ENCODE measurements around the gene ZNF345. TPM values are rescaled to one million over a fixed set of nuclear protein-coding genes. Genes with fewer than 3 reads are reported as not detected.
A peak's percentile ranks its signal among the peaks of the same experiment; 100 is the strongest.

The ZNF345 gene
- total RNA-seq, 2 experiments from 2014 or later: 3.0 to 3.6 TPM

DNA sequence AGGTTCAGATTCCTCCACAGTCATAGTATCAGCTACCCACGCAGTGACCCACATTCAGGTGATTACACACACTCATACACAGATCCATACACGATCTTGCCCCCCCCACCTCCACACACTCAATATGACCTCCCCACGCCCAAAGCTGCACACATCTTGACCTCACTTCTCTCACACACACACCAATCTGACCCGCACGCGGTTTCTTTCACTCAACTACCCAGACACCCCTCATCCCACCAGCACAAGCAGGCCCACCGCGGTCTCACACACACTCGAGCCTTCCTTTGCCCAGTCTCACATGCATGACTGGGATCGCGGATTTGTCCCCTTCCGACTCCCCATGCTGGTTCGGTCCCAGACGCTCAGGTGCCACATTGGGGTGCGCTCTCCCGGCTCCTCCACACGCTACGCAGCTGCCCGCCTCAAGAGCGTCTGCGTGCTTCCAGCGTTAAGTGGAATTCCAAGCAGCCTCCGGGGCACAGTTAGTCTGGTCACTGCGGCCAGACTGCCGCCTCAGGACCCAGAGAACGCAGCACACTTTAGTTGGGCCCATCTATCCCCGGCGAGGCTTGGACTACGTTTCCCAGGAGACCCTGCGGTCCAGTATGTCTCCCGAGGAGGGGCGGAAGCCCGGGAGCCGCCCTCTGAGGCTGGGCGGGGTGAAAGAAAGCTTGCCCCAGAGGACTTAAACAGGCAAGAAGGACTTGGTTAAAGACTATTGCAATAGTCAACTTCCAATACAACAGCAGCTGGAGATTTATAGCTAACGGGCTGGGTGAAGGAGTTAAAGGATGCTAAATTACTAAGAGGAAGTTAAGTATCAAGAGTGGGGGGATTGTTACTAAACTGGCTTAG is 746 bp upstream of the ZNF345 start:
- peak; percentile 93 for DNase-seq
- Mint-ChIP-seq H3K27me3 (ENCODE audit: low read depth) (no peaks in the 10 kb centered on the region), H3K4me1 (ENCODE audit: low read depth) (peaks cover 2% of the 10 kb centered on the region), H3K4me3 (no peak overlapping the region), H3K36me3 (ENCODE audit: low read depth) (peaks cover 50% of the 10 kb centered on the region), H3K9me3 (peaks cover 24% of the 10 kb centered on the region), H3K27ac (no peak overlapping the region)
- CTCF ChIA-PET: interaction anchor here (0.8 kb wide), 1 partner anchor 11 kb away, joined by 3 read pairs; no protein-coding TSS in a partner anchor
- intact Hi-C loops (cut with micrococcal nuclease): loop anchor here (1.0 to 10.0 kb wide), 18 partner anchors 12 to 929 kb away; partner anchors contain the start of genes ZFP14, ZNF146, ZNF260 and ZNF382

DNA sequence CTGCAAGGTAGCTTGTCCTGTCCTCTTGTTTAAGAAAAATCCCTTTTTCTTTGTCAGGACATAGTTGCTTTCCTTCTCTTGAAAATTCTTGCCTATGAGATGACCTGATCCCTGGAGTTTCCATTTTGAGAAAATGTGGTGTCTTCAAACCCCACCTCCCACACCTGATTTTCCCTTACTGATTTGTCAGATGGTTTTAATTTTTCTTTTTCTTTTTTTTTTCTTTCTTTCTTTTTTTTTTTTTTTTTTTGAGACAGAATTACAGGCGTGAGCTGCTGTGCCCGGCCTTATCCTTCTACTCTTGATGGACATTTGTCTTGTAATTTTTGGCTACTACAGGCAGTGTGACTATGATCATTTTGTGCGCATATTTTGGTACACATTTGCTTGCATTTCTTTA is 1.2 kb downstream of the ZNF345 start:
- Mint-ChIP-seq H3K27me3 (ENCODE audit: low read depth) (no peaks in the 10 kb centered on the region), H3K36me3 (ENCODE audit: low read depth) (peaks cover 46% of the 10 kb centered on the region), H3K9me3 (peaks cover 21% of the 10 kb centered on the region), H3K4me1 (ENCODE audit: low read depth) (peaks cover 2% of the 10 kb centered on the region), H3K4me3 (no peak overlapping the region), H3K27ac (no peak overlapping the region)
- DNase-seq: no peak
- intact Hi-C loops (cut with micrococcal nuclease): loop anchor here (2.0 to 10.0 kb wide), 8 partner anchors 165 to 727 kb away; partner anchors contain the start of genes ZFP14, ZNF260, ZNF382 and ZNF383
- CTCF ChIA-PET: no interaction called here

DNA sequence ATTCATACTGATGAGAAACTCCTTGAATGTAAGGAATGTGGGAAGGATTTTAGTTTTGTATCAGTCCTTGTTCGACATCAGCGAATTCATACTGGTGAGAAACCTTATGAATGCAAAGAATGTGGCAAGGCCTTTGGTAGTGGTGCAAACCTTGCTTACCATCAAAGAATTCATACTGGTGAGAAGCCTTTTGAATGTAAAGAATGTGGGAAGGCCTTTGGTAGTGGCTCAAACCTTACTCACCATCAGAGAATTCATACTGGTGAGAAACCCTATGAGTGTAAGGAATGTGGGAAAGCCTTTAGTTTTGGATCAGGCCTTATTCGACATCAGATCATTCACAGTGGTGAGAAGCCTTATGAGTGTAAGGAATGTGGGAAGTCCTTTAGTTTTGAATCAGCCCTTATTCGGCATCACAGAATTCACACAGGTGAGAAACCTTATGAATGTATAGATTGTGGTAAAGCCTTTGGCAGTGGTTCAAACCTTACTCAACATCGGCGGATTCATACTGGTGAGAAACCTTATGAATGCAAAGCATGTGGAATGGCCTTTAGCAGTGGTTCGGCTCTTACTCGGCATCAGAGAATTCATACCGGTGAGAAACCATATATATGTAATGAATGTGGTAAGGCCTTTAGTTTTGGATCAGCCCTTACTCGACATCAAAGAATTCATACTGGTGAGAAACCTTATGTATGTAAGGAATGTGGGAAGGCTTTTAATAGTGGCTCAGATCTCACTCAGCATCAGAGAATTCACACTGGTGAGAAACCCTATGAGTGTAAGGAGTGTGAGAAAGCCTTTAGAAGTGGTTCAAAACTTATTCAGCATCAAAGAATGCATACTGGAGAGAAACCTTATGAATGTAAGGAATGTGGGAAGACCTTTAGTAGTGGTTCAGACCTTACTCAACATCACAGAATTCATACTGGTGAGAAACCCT is 26.6 kb downstream of the ZNF345 start:
- no peaks in the 10 kb centered on the region for H3K4me1 Mint-ChIP-seq (ENCODE audit: low read depth)
- CTCF ChIA-PET: no interaction called here
- peaks cover 48% of the 10 kb centered on the region for H3K9me3 Mint-ChIP-seq
- no peak overlapping the region for H3K4me3 Mint-ChIP-seq
- no peak for DNase-seq
- intact Hi-C loops (cut with micrococcal nuclease): no loop called here
- no peak overlapping the region for H3K27ac Mint-ChIP-seq
- H3K36me3 Mint-ChIP-seq (ENCODE audit: low read depth): peaks cover 63% of the 10 kb centered on the region
- no peaks in the 10 kb centered on the region for H3K27me3 Mint-ChIP-seq (ENCODE audit: low read depth)

DNA sequence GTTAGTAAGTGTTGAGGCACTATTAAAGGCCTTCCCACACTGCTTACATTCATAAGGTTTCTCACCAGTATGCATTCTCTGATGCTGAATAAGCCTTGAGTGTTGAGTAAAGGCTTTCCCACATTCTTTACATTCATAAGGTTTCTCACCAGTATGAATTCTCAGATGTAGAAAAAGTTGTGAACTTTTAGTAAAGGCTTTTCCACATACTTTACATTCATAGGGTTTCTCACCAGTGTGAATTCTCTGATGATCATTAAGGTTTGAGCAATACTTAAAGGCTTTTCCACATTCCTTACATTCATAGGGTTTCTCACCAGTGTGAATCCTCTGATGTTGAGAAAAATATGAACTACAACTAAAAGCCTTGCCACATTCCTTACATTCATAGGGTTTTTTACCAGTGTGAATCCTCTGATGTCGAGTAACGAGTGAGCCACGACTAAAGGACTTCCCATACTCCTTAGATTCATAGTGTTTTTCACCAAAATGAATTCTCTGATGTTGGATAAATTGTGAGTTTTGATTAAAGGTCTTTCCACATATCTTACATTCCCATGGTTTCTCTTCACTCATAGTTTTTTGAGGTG is 41.2 kb downstream of the ZNF345 start:
- intact Hi-C loops (cut with micrococcal nuclease): no loop called here
- no peak overlapping the region for H3K27ac Mint-ChIP-seq
- H3K4me1 Mint-ChIP-seq (ENCODE audit: low read depth): no peaks in the 10 kb centered on the region
- no peak for DNase-seq
- H3K27me3 Mint-ChIP-seq (ENCODE audit: low read depth): no peaks in the 10 kb centered on the region
- H3K9me3 Mint-ChIP-seq: peaks cover 68% of the 10 kb centered on the region
- CTCF ChIA-PET: no interaction called here
- no peak overlapping the region for H3K4me3 Mint-ChIP-seq
- H3K36me3 Mint-ChIP-seq (ENCODE audit: low read depth): peaks cover 73% of the 10 kb centered on the region

DNA sequence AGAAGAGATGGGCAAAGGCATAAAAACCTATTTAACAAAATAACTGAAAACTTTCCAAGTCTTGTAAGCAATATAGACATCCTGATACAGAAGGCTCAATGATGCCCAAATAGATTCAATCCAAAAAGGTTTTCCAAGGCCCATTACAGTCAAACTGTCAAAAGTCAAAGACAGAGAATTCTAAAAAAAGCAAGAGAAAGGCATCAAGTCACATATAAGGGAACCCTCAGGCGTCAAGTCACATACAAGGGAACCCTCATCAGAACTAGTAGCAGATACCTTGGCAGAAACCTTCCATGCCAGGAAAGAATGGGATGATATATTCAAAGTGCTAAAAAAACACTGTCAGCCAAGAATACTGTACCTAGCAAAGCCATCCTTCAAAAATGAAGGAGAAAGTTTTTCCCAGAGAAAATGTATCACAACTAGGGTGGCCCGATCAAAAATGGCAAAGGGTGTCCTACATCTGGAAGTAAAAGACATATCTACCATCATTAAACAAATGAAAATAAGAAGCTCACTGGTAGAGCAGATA is 44.2 kb downstream of the ZNF345 start:
- H3K27me3 Mint-ChIP-seq (ENCODE audit: low read depth): no peaks in the 10 kb centered on the region

DNA sequence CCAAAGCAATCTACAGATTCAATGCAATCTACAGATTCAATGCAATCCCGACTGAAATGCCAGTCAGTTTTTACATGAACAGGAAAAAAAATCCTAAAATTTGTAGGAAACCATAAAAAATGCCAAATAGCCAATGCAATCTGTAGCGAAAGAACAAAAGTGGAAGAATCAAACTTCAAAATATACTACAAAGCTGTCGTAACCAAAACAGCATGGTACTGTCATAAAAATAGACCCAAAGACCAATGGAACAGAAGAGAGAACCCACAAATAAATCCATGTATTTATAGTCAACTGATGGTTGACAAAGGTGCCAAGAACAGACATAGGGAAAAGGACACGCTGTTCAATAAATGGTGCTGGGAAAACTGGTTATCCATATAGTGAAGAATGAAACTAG is 47.7 kb downstream of the ZNF345 start:
- Mint-ChIP-seq H3K9me3 (peaks cover 61% of the 10 kb centered on the region), H3K4me3 (no peak overlapping the region), H3K4me1 (ENCODE audit: low read depth) (no peaks in the 10 kb centered on the region), H3K27ac (no peak overlapping the region), H3K36me3 (ENCODE audit: low read depth) (peaks cover 85% of the 10 kb centered on the region), H3K27me3 (ENCODE audit: low read depth) (no peaks in the 10 kb centered on the region)
- CTCF ChIA-PET: no interaction called here
- DNase-seq: no peak
- intact Hi-C loops (cut with micrococcal nuclease): no loop called here

More for the DNA sequence above, 44.2 kb downstream of the ZNF345 start:
- intact Hi-C loops (cut with micrococcal nuclease): no loop called here
- Mint-ChIP-seq H3K27ac (no peak overlapping the region), H3K9me3 (peaks cover 71% of the 10 kb centered on the region), H3K4me3 (no peak overlapping the region), H3K36me3 (ENCODE audit: low read depth) (peaks cover 87% of the 10 kb centered on the region), H3K4me1 (ENCODE audit: low read depth) (no peaks in the 10 kb centered on the region)
- no peak for DNase-seq
- CTCF ChIA-PET: no interaction called here

DNA sequence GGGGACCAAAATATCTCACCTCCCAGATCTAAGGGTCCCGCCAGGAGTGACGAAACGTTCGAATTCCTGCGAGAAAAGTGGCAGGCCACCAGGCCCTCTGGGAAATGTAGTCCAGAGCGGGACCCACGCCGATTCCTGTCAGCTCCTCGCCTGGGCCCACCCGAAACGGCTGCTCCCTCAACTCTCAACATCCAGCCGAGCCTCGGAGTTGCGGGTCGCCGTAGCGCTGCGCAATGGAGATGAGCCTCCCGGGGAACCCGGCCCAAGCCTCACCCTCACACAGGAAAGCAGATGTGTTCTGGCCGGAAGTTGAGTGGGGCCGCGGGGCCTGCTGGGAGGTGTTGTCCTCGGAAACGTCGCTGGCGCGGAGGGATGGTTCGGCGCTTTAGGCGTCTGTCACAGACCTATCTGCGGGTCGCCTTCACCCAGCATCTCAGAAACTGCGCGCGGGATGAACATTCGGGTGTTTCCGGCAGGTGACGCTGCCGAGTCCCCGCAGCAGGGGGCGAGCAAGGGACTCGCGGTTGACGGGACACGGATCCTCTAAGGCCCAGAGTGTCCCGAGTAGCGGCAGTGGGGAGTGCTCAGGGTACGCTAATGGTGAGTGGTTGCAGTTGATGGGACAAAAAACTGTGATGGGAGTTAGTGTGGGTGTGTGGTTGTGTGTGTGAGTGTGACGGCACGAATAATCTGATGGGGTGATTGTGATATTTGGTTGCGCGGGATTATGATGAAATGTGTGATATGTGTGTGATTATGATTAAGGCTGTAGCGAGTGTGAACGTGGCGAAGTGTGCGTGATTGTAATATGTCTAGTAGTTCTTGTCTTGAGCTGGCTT is 65.5 kb downstream of the ZNF345 start, which contains the start of the genes ZNF568 and ZNF829:
ZNF568 (plus strand) TSS at position 341 of the 839 bp plus-strand sequence. CDS start 6,439 bp downstream, outside the sequence.
ZNF829 (minus strand) TSS at position 300 of the 839 bp plus-strand sequence. CDS start 1,124 bp downstream, outside the sequence.
- intact Hi-C loops (cut with micrococcal nuclease): loop anchor here (1.0 to 10.0 kb wide), 9 partner anchors 66 to 701 kb away; partner anchors contain the start of genes ZNF146, ZNF260, ZNF345 and ZNF420
- CTCF ChIA-PET: no interaction called here
- peak; percentile 96 for DNase-seq
- Mint-ChIP-seq H3K4me1 (ENCODE audit: low read depth) (peaks cover 17% of the 10 kb centered on the region), H3K9me3 (peaks cover 22% of the 10 kb centered on the region), H3K27ac (peak within 1 kb of the TSS; percentile 91), H3K36me3 (ENCODE audit: low read depth) (peaks cover 70% of the 10 kb centered on the region), H3K27me3 (ENCODE audit: low read depth) (no peaks in the 10 kb centered on the region), H3K4me3 (peak within 1 kb of the TSS; percentile 87)

DNA sequence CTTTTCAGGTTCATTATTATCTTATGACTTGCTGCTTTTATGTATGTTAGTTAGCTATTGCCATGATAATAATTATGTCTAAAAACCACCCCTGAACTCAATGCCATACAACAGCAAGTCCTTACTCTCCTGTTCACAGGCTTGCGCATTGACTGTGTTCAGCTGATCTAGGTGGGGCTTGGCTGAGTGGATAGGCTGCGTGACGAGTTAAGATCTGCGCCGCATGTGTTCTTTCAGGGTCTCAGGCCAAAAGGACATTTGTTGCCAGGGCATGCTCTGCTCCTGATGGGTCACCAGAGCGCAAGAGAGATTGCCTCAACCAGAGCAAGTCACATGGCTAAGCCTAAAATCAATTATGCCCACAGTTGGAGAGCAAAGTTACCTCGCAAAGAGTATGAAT is 66.3 kb downstream of the ZNF345 start:
- Mint-ChIP-seq H3K27me3 (ENCODE audit: low read depth) (no peaks in the 10 kb centered on the region), H3K27ac (peak overlapping the region; percentile 91), H3K4me3 (peak overlapping the region; percentile 87), H3K9me3 (peaks cover 21% of the 10 kb centered on the region), H3K4me1 (ENCODE audit: low read depth) (peaks cover 17% of the 10 kb centered on the region), H3K36me3 (ENCODE audit: low read depth) (peaks cover 69% of the 10 kb centered on the region)
- intact Hi-C loops (cut with micrococcal nuclease): loop anchor here (1.0 to 10.0 kb wide), 9 partner anchors 67 to 702 kb away; partner anchors contain the start of genes ZNF146, ZNF260, ZNF345 and ZNF420
- no peak for DNase-seq
- CTCF ChIA-PET: no interaction called here

DNA sequence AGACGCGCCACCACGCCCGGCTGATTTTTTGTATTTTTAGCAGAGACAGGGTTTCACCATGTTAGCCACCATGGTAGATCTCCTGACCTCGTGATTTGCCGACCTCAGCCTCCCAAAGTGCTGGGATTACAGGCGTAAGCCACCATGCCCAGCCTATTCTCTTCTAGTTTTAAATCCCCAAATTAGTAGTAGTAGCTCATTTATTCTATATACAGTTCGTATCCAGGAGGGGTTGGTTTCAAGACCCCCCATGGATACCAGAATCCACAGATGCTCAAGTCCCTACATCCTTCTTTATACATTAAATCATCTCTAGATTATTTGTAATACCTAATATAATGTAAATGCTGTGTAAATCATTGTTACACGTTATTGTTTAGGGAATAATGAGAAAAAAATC is 67.4 kb downstream of the ZNF345 start:
- Mint-ChIP-seq H3K4me1 (ENCODE audit: low read depth) (peaks cover 17% of the 10 kb centered on the region), H3K27ac (no peak overlapping the region), H3K4me3 (no peak overlapping the region), H3K9me3 (peaks cover 22% of the 10 kb centered on the region), H3K36me3 (ENCODE audit: low read depth) (peaks cover 70% of the 10 kb centered on the region), H3K27me3 (ENCODE audit: low read depth) (no peaks in the 10 kb centered on the region)
- no peak for DNase-seq
- CTCF ChIA-PET: no interaction called here
- intact Hi-C loops (cut with micrococcal nuclease): loop anchor here (10.0 kb wide), 1 partner anchor 703 kb away; the partner anchor contains the start of genes ZNF146 and ZNF565

All from activated naive CD4-positive, alpha-beta T cell treated with anti-CD3 and anti-CD28 coated beads for 36 hours (primary cell).